Right lobe of liver (tissue), 6 donors: ENCODE data around the gene TRAPPC2L. TPM values are rescaled to one million over a fixed set of nuclear protein-coding genes. Genes with fewer than 3 reads are reported as not detected.

Source experiments
- ATAC-seq, 4 donors: fragments of 200-7000 bp; cut with Tn5 transposase; one replicate each; pipeline ENCODE4 v1.9.1; 2020; ENCODE audit warnings: mild to moderate bottlenecking in 4 of 4, moderate library complexity in 4 of 4
- DNase-seq, 3 donors: peaks; one replicate each; pipeline ENCODE4 v3.0.0-alpha.2; 2020
- H3K27ac ChIP-seq, 3 donors: fragments of 200-600 bp; one replicate each; pipeline ENCODE4 v1.8.0; 2022
- H3K27me3 ChIP-seq, 2 donors: fragments of 200-600 bp; one replicate each; pipeline ENCODE4 v1.8.0; 2022
- H3K36me3 ChIP-seq, 4 donors: fragments of 200-600 bp; sonication (generic) in 1 of 4; one replicate each; pipeline versions ENCODE4 v1.5.1 to v1.8.0; 2017 to 2022; ENCODE audit warnings: control low read depth in 1 of 4
- H3K4me1 ChIP-seq, 4 donors: fragments of 200-600 bp; sonication (generic) in 1 of 4; one replicate each; pipeline versions ENCODE4 v1.5.1 to v1.8.0; 2017 to 2022; ENCODE audit warnings: control low read depth in 1 of 4
- H3K4me3 ChIP-seq, 3 donors: fragments of 200-600 bp; one replicate each; pipeline ENCODE4 v1.8.0; 2022
- H3K9me3 ChIP-seq, 4 donors: fragments of 200-600 bp; sonication (generic) in 1 of 4; one replicate each; pipeline versions ENCODE4 v1.5.1 to v1.8.0; 2017 to 2022; ENCODE audit warnings: control low read depth in 1 of 4
- POLR2A ChIP-seq: fragments of 450-650 bp; IDR thresholded peaks from one replicate; pipeline ENCODE4 v1.6.1; 2017; ENCODE audit warnings: antibody characterized with exemption, mild to moderate bottlenecking
- WGBS: methylation state at CpG from one replicate; pipeline ENCODE4 v1.1.6; 2018; ENCODE audit warnings: low coverage, low lambda C conversion rate; ENCODE audit not compliant: insufficient coverage; ENCODE audit errors: missing lambda C conversion rate; 5-methylcytosine and 5-hydroxymethylcytosine counted together
- intact Hi-C, 2 donors: fragments of 100-400 bp; cut with DNase I; formaldehyde crosslinking; loops; one replicate each; pipeline versions ENCODE4 v1.11.2 to v1.14.1; 2022
- total RNA-seq, 6 experiments: library from RNA; depleted of rRNA in 2 of 6; stranded (reverse); fragments of >200 nt in 2 of 6; fragmentation: NEBNext Ultra II Directional in 3 of 6; extraction: Animal tissue kit (Norgen Biotek cat#: 25700) in 3 of 6; gene quantifications; one replicate each; pipeline versions ENCODE4 v1.1.0 to v1.2.4, GENCODE V29; 2016 to 2023
- TF ChIP-seq, protein P1 (sequence below), 4 donors: fragments of 200-600 bp in 3 of 4; fragments of 450-650 bp in 1 of 4; IDR thresholded peaks; one replicate each; pipeline versions ENCODE4 v1.5.1 to v1.8.0; 2016 to 2022; ENCODE audit warnings: antibody characterized with exemption in 4 of 4, mild to moderate bottlenecking in 2 of 4
- donor health status: DM: no; HTN: yes; CAD: no.
- donor health status: DM: no; HTN: no; CAD: no.
- donor health status: DM: no; HTN: no; CAD: no.
- donor health status: DM: no; HTN: yes; CAD: no.
- donor health status: DM: no; HTN: yes; CAD: no.

The TRAPPC2L gene
- total RNA-seq, 6 experiments from 2014 or later, result 15.1 to 25.5 (median 20.1) TPM

DNA sequence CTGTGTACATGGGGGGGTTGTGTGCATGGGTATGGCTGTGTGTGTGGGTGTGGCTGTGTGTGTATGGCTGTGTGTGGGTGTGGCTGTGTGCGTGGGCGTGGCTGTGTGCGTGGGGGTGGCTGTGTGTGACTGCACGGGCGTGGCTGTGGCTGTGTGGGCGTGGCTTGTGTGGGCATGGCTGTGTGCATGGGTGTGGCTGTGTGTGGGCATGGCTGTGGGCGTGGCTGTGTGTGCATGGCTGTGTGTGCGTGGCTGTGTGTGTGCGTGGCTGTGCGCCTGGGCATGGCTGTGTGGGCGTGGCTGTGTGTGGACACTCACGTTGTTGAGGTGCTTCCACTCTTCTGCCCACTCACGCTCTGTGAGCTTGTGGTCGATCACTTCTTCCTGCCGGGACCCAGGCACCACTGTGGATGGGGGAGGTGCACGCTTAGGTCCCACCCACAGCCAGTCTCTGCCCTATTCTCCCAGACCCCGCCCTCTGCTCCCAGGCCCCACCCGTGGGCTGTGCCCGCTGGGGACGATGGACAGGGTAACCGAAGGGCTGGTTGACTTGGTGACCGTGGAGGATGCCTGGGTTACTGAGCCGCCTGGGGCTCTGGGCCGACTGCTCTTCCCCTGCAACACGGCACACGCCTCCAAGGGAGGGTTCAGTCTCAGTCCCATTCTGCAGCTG lies 25.6 kb downstream of the TRAPPC2L start:
- Histone ChIP-seq H3K4me1 (peaks cover 0 to 29% (median 0%) of the 10 kb centered on the region in 4 donors), H3K4me3 (no peak overlapping the region), H3K36me3 (no peaks in the 10 kb centered on the region), H3K9me3 (no peaks in the 10 kb centered on the region), H3K27me3 (no peaks in the 10 kb centered on the region), H3K27ac (no peak overlapping the region)
- peak in 3 of 4 donors; percentile 3 to 67 (median 12) for ATAC-seq
- no peak for TF ChIP-seq POLR2A
- TF ChIP-seq, protein P1, sequence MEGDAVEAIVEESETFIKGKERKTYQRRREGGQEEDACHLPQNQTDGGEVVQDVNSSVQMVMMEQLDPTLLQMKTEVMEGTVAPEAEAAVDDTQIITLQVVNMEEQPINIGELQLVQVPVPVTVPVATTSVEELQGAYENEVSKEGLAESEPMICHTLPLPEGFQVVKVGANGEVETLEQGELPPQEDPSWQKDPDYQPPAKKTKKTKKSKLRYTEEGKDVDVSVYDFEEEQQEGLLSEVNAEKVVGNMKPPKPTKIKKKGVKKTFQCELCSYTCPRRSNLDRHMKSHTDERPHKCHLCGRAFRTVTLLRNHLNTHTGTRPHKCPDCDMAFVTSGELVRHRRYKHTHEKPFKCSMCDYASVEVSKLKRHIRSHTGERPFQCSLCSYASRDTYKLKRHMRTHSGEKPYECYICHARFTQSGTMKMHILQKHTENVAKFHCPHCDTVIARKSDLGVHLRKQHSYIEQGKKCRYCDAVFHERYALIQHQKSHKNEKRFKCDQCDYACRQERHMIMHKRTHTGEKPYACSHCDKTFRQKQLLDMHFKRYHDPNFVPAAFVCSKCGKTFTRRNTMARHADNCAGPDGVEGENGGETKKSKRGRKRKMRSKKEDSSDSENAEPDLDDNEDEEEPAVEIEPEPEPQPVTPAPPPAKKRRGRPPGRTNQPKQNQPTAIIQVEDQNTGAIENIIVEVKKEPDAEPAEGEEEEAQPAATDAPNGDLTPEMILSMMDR (IDR thresholded peaks at IDR 0.05), result no peak
- peak in 2 of 3 donors; percentile 39 to 79 for DNase-seq
- intact Hi-C loops, result no loop called here
- WGBS, result 40% methylated on average over 1 of the region's 26 CpGs

DNA sequence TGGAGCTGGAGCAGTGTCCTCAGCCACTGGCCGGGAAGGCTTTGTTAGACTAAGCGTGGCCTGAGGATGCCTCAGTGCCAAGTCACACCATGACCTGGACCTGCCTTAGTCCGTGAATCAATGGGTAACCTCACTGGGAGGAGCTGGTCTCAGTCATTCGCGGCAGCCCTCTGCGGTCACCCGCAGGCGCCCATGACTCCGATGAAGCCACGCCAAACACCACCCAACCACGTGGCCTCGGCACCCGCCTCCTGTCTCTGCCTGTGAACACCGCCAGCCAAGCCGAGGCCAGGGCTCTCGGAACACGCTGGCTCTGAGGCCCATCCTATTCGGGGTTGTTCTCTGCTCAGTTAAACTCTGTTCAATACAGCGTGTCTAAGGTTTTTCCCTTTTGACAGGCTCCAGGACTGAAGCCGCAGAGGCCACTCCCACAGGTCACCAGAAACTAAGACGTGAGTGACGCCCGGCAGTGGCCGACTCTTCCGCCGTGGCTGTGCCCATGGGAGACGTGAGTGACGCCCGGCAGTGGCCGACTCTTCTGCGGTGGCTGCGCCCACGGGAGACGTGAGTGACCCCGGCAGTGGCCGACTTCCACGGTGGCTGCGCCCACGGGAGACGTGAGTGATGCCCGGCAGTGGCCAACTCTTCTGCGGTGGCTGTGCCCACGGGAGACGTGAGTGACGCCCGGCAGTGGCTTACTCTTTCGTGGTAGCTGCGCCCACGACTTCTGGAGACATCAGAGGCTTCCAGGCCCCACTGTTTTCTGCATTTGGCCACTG lies 26.4 kb downstream of the TRAPPC2L start:
- Histone ChIP-seq H3K27me3 (no peaks in the 10 kb centered on the region), H3K4me1 (peaks cover 0 to 29% (median 0%) of the 10 kb centered on the region in 4 donors), H3K4me3 (no peak overlapping the region), H3K27ac (peak overlapping the region in 1 of 3 donors; percentile 29), H3K9me3 (no peaks in the 10 kb centered on the region), H3K36me3 (no peaks in the 10 kb centered on the region)
- WGBS, result 48% methylated on average over 14 of the region's 49 CpGs
- intact Hi-C loops, result no loop called here
- peak; percentile 61 to 73 (median 66) for ATAC-seq
- peak; percentile 80 to 93 (median 87) for DNase-seq
- TF ChIP-seq POLR2A, result no peak
- TF ChIP-seq, protein P1 (IDR thresholded peaks at IDR 0.05), result no peak

DNA sequence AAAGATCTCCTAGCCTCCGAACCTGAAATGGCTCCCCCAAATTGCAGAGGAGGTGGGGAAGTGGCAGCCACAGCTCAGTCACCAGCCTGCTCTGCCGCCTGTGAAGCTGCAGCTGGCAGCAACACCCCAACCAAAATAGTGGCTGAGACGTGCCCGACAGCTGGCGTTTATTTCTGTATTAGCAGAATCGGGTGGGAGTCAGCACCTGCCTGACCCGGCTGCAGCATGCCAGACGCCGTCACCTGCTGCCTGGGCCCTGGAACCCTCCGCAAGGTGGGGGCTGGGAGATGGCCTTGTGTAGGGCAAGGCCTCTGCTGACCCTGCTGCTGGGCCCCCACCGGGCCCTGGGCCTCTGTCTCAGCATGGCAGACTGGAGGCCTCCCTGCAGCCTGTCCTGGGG lies 27.0 kb downstream of the TRAPPC2L start:
- TF ChIP-seq, protein P1 (IDR thresholded peaks at IDR 0.05), result no peak
- TF ChIP-seq POLR2A, result no peak
- intact Hi-C loops, result no loop called here
- no peak overlapping the region for H3K27ac ChIP-seq
- H3K4me1 ChIP-seq, result peaks cover 0 to 29% (median 0%) of the 10 kb centered on the region in 4 donors
- H3K4me3 ChIP-seq, result no peak overlapping the region
- H3K36me3 ChIP-seq, result no peaks in the 10 kb centered on the region
- H3K9me3 ChIP-seq, result no peaks in the 10 kb centered on the region
- no peak for ATAC-seq
- no CpG with 5 or more reads among the region's 11 CpGs for WGBS
- no peaks in the 10 kb centered on the region for H3K27me3 ChIP-seq
- DNase-seq, result no peak

DNA sequence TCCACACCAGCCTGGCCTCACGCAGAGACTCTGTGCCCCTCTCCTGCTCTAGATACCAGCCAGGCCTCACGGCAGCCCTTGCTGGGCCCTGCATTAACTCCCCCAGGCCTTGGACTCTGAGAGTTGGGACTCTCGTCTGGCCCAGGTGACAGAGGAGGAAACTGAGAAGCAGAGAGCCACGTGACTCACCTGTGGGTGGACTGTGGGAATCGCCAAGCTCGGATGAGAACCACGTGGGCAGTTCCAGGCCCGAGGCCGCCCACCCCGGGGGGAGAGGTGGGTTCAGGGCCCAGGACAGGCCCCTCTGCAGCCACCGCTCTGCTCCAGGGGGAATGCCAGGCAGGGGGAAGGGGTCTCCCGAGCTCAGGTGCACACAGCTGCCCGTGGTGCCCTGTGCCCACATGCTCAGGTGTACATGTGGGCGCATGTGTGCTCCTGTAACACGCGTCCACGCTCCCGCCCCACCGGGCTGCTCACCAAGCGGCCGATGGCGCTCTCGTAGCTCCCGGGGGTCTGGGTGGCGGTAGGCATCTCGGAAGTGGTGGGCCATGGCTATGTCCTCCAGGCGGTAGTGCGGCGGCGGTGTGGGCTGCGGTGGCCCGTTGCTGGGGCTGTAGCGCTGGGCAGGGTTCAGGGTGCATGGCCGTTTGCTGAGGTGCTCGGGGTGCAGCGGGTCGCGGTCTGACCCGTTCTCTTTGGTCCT lies 27.8 kb downstream of the TRAPPC2L start:
- ATAC-seq (no peak), DNase-seq (no peak)
- Histone ChIP-seq H3K9me3 (no peaks in the 10 kb centered on the region), H3K27me3 (no peaks in the 10 kb centered on the region), H3K36me3 (no peaks in the 10 kb centered on the region), H3K4me1 (peaks cover 0 to 28% (median 0%) of the 10 kb centered on the region in 4 donors), H3K27ac (no peak overlapping the region), H3K4me3 (no peak overlapping the region)
- WGBS, result no CpG with 5 or more reads among the region's 39 CpGs
- TF ChIP-seq, protein P1 (IDR thresholded peaks at IDR 0.05), result no peak
- no peak for TF ChIP-seq POLR2A
- intact Hi-C loops, result no loop called here
